ENCODE data around the gene TMEM158.

TMEM158 gene

GRCh38 chr3:45185052-45185451 lies 41.0 kb downstream of the TMEM158 start:
- Histone ChIP-seq H4K8ac (ENCODE audit: low read length) (peak overlapping the region; percentile 19), H3K27ac (ENCODE audit: low read length, poor library complexity, severe bottlenecking) (no peak overlapping the region)

GRCh38 chr3:45183872-45184262 lies 42.2 kb downstream of the TMEM158 start:
- Histone ChIP-seq H2BK5ac (ENCODE audit: low read depth, low read length, poor library complexity, severe bottlenecking) (no peak overlapping the region), H3K9ac (ENCODE audit: low read length) (no peak overlapping the region), H4K8ac (ENCODE audit: low read length) (no peak overlapping the region), H3K23ac (ENCODE audit: low read length in 2 of 2) (no peak overlapping the region), H3K18ac (ENCODE audit: low read depth in 1 of 2, low read length in 2 of 2) (peak overlapping the region; percentile 28 to 54), H2BK120ac (ENCODE audit: low read depth, low read length) (peak overlapping the region; percentile 61), H3K36me3 (ENCODE audit: control insufficient read depth in 1 of 2, insufficient read depth in 2 of 2, low read depth in 1 of 2, low read length in 2 of 2) (no peaks in the 10 kb centered on the region), H2AK5ac (ENCODE audit: low read length, severe bottlenecking) (peak overlapping the region; percentile 91), H3K4me3 (ENCODE audit: insufficient read depth in 1 of 2, low read depth in 1 of 2, low read length in 2 of 2) (no peak overlapping the region), H3K9me3 (ENCODE audit: control insufficient read depth, low read length) (no peaks in the 10 kb centered on the region), H2BK12ac (ENCODE audit: low read length in 2 of 2) (peak overlapping the region; percentile 45 to 67), H2BK15ac (ENCODE audit: low read depth, poor library complexity, severe bottlenecking) (no peak overlapping the region), H3K27ac (ENCODE audit: low read length, poor library complexity, severe bottlenecking) (no peak overlapping the region), H3K27me3 (ENCODE audit: control insufficient read depth in 1 of 2, insufficient read depth in 1 of 2, low read length in 2 of 2) (no peaks in the 10 kb centered on the region), H3K4me1 (ENCODE audit: control insufficient read depth, insufficient read depth, low read depth, low read length) (peaks cover 29% of the 10 kb centered on the region), H3K4ac (ENCODE audit: low read depth in 1 of 2, low read length in 2 of 2) (peak overlapping the region; percentile 36 to 47), H4K91ac (ENCODE audit: low read length) (peak overlapping the region; percentile 70), H3K14ac (ENCODE audit: low read length in 2 of 2) (no peak overlapping the region), H2AFZ (ENCODE audit: low read depth, low read length) (no peak overlapping the region), H3K4me2 (ENCODE audit: low read length, poor library complexity, severe bottlenecking) (no peak overlapping the region), H3K79me1 (replicated peaks; ENCODE audit: low read length, poor library complexity, severe bottlenecking) (no peaks in the 10 kb centered on the region)
- WGBS: 96% methylated on average over 7 of the region's 7 CpGs
- DNase-seq: no peak

More at GRCh38 chr3:45185052-45185451, 41.0 kb downstream of the TMEM158 start:
- Histone ChIP-seq H3K14ac (ENCODE audit: low read length in 2 of 2) (no peak overlapping the region), H3K9ac (ENCODE audit: low read length) (no peak overlapping the region), H2AFZ (ENCODE audit: low read depth, low read length) (no peak overlapping the region), H3K27me3 (ENCODE audit: control insufficient read depth in 1 of 2, insufficient read depth in 1 of 2, low read length in 2 of 2) (no peaks in the 10 kb centered on the region), H3K18ac (ENCODE audit: low read depth in 1 of 2, low read length in 2 of 2) (peak overlapping the region; percentile 45 to 77), H2BK120ac (ENCODE audit: low read depth, low read length) (no peak overlapping the region), H3K9me3 (ENCODE audit: control insufficient read depth, low read length) (no peaks in the 10 kb centered on the region), H3K79me1 (replicated peaks; ENCODE audit: low read length, poor library complexity, severe bottlenecking) (no peaks in the 10 kb centered on the region), H3K4me2 (ENCODE audit: low read length, poor library complexity, severe bottlenecking) (no peak overlapping the region), H2BK15ac (ENCODE audit: low read depth, poor library complexity, severe bottlenecking) (no peak overlapping the region), H3K4me1 (ENCODE audit: control insufficient read depth, insufficient read depth, low read depth, low read length) (peaks cover 20% of the 10 kb centered on the region), H4K91ac (ENCODE audit: low read length) (peak overlapping the region; percentile 85), H2AK5ac (ENCODE audit: low read length, severe bottlenecking) (peak overlapping the region; percentile 10), H2BK12ac (ENCODE audit: low read length in 2 of 2) (peak overlapping the region in 1 of 2 experiments; percentile 81), H3K4ac (ENCODE audit: low read depth in 1 of 2, low read length in 2 of 2) (peak overlapping the region in 1 of 2 experiments; percentile 49), H3K4me3 (ENCODE audit: insufficient read depth in 1 of 2, low read depth in 1 of 2, low read length in 2 of 2) (no peak overlapping the region), H3K23ac (ENCODE audit: low read length in 2 of 2) (no peak overlapping the region), H3K36me3 (ENCODE audit: control insufficient read depth in 1 of 2, insufficient read depth in 2 of 2, low read depth in 1 of 2, low read length in 2 of 2) (no peaks in the 10 kb centered on the region), H2BK5ac (ENCODE audit: low read depth, low read length, poor library complexity, severe bottlenecking) (no peak overlapping the region)
- no peak for DNase-seq
- WGBS: 100% methylated on average over 1 of the region's 2 CpGs

- peak overlapping the region; percentile 66 for H3K27ac ChIP-seq (ENCODE audit: low read length, poor library complexity, severe bottlenecking)
- H3K9me3 ChIP-seq (ENCODE audit: control insufficient read depth, low read length): no peaks in the 10 kb centered on the region
- peak overlapping the region; percentile 20 for H2BK5ac ChIP-seq (ENCODE audit: low read depth, low read length, poor library complexity, severe bottlenecking)
- peaks cover 35% of the 10 kb centered on the region for H3K4me1 ChIP-seq (ENCODE audit: control insufficient read depth, insufficient read depth, low read depth, low read length)
- no peaks in the 10 kb centered on the region for H3K79me1 ChIP-seq (replicated peaks; ENCODE audit: low read length, poor library complexity, severe bottlenecking)
- H3K4ac ChIP-seq (ENCODE audit: low read depth in 1 of 2, low read length in 2 of 2): peak overlapping the region; percentile 36 to 47
- DNase-seq: peak; percentile 68
- H4K8ac ChIP-seq (ENCODE audit: low read length): peak overlapping the region; percentile 29
- H2AFZ ChIP-seq (ENCODE audit: low read depth, low read length): no peak overlapping the region
- peak overlapping the region; percentile 91 for H2AK5ac ChIP-seq (ENCODE audit: low read length, severe bottlenecking)
- H3K27me3 ChIP-seq (ENCODE audit: control insufficient read depth in 1 of 2, insufficient read depth in 1 of 2, low read length in 2 of 2): no peaks in the 10 kb centered on the region
- H2BK120ac ChIP-seq (ENCODE audit: low read depth, low read length): peak overlapping the region; percentile 61
- H3K23ac ChIP-seq (ENCODE audit: low read length in 2 of 2): no peak overlapping the region
- H2BK15ac ChIP-seq (ENCODE audit: low read depth, poor library complexity, severe bottlenecking): no peak overlapping the region
- H3K14ac ChIP-seq (ENCODE audit: low read length in 2 of 2): peak overlapping the region in 1 of 2 experiments; percentile 61
- H3K4me3 ChIP-seq (ENCODE audit: insufficient read depth in 1 of 2, low read depth in 1 of 2, low read length in 2 of 2): no peak overlapping the region
- no peak overlapping the region for H3K4me2 ChIP-seq (ENCODE audit: low read length, poor library complexity, severe bottlenecking)
- 15% methylated on average over 7 of the region's 7 CpGs for WGBS
- no peaks in the 10 kb centered on the region for H3K36me3 ChIP-seq (ENCODE audit: control insufficient read depth in 1 of 2, insufficient read depth in 2 of 2, low read depth in 1 of 2, low read length in 2 of 2)
- H2BK12ac ChIP-seq (ENCODE audit: low read length in 2 of 2): peak overlapping the region; percentile 69 to 87
- peak overlapping the region; percentile 81 for H4K91ac ChIP-seq (ENCODE audit: low read length)
- H3K18ac ChIP-seq (ENCODE audit: low read depth in 1 of 2, low read length in 2 of 2): peak overlapping the region; percentile 48 to 83
- H3K9ac ChIP-seq (ENCODE audit: low read length): no peak overlapping the region
Measured at GRCh38 chr3:45182915-45183871, 42.9 kb downstream of the TMEM158 start.

GRCh38 chr3:45181496-45181895 lies 44.6 kb downstream of the TMEM158 start:
- H2AFZ ChIP-seq (ENCODE audit: low read depth, low read length): no peak overlapping the region
- H3K4me2 ChIP-seq (ENCODE audit: low read length, poor library complexity, severe bottlenecking): no peak overlapping the region
- peak overlapping the region; percentile 27 to 35 for H3K4ac ChIP-seq (ENCODE audit: low read depth in 1 of 2, low read length in 2 of 2)
- H3K14ac ChIP-seq (ENCODE audit: low read length in 2 of 2): no peak overlapping the region
- no peak overlapping the region for H3K27ac ChIP-seq (ENCODE audit: low read length, poor library complexity, severe bottlenecking)
- H3K23ac ChIP-seq (ENCODE audit: low read length in 2 of 2): no peak overlapping the region
- no peaks in the 10 kb centered on the region for H3K36me3 ChIP-seq (ENCODE audit: control insufficient read depth in 1 of 2, insufficient read depth in 2 of 2, low read depth in 1 of 2, low read length in 2 of 2)
- H4K8ac ChIP-seq (ENCODE audit: low read length): no peak overlapping the region
- H3K4me1 ChIP-seq (ENCODE audit: control insufficient read depth, insufficient read depth, low read depth, low read length): peaks cover 39% of the 10 kb centered on the region
- peak overlapping the region; percentile 17 for H2AK5ac ChIP-seq (ENCODE audit: low read length, severe bottlenecking)
- H2BK12ac ChIP-seq (ENCODE audit: low read length in 2 of 2): no peak overlapping the region
- H2BK120ac ChIP-seq (ENCODE audit: low read depth, low read length): peak overlapping the region; percentile 27
- H3K79me1 ChIP-seq (replicated peaks; ENCODE audit: low read length, poor library complexity, severe bottlenecking): no peaks in the 10 kb centered on the region
- H3K9me3 ChIP-seq (ENCODE audit: control insufficient read depth, low read length): no peaks in the 10 kb centered on the region
- 64% methylated on average over 5 of the region's 5 CpGs for WGBS
- no peak overlapping the region for H3K4me3 ChIP-seq (ENCODE audit: insufficient read depth in 1 of 2, low read depth in 1 of 2, low read length in 2 of 2)
- no peaks in the 10 kb centered on the region for H3K27me3 ChIP-seq (ENCODE audit: control insufficient read depth in 1 of 2, insufficient read depth in 1 of 2, low read length in 2 of 2)
- H2BK5ac ChIP-seq (ENCODE audit: low read depth, low read length, poor library complexity, severe bottlenecking): no peak overlapping the region
- no peak overlapping the region for H2BK15ac ChIP-seq (ENCODE audit: low read depth, poor library complexity, severe bottlenecking)
- no peak overlapping the region for H3K9ac ChIP-seq (ENCODE audit: low read length)
- no peak for DNase-seq
- no peak overlapping the region for H4K91ac ChIP-seq (ENCODE audit: low read length)
- H3K18ac ChIP-seq (ENCODE audit: low read depth in 1 of 2, low read length in 2 of 2): no peak overlapping the region
